HepG2 (cell line): ENCODE results near the gene PALM. TPM values are rescaled to one million over a fixed set of nuclear protein-coding genes. Genes with fewer than 3 reads are reported as not detected.

Source experiments
- HMGXB4 ChIP-seq, 2 experiments: sonication (generic) in 1 of 2; formaldehyde crosslinking in 1 of 2; IDR thresholded peaks; 2 replicates each; pipeline versions ENCODE4 v1.4.0 to v1.6.1; 2018 to 2020; ENCODE audit warnings: missing genetic modification reagents in 2 of 2, borderline replicate concordance in 1 of 2, low read depth in 1 of 2, mild to moderate bottlenecking in 1 of 2, missing biosample characterization in 1 of 2
- KLF6 ChIP-seq: IDR thresholded peaks from 2 replicates; pipeline ENCODE4 v1.8.0; 2016; ENCODE audit warnings: missing biosample characterization, missing genetic modification reagents
- RCOR2 ChIP-seq: IDR thresholded peaks from 2 replicates; pipeline ENCODE4 v1.6.1; 2016; ENCODE audit warnings: missing biosample characterization, missing genetic modification reagents
- TBX2 ChIP-seq: sonication (generic); formaldehyde crosslinking; IDR thresholded peaks from 2 replicates; pipeline ENCODE4 v1.5.0; 2020; ENCODE audit warnings: missing genetic modification reagents, mild to moderate bottlenecking, borderline replicate concordance
- THAP11 ChIP-seq: IDR thresholded peaks from 2 replicates; pipeline ENCODE4 v1.6.1; 2016; ENCODE audit warnings: missing biosample characterization, missing genetic modification reagents
- ZNF101 ChIP-seq: sonication (generic); formaldehyde crosslinking; IDR thresholded peaks from 2 replicates; pipeline ENCODE4 v1.4.0; 2020; ENCODE audit warnings: mild to moderate bottlenecking, low read depth, missing genetic modification reagents, borderline replicate concordance
- ZNF136 ChIP-seq: sonication (generic); formaldehyde crosslinking; IDR thresholded peaks from 2 replicates; pipeline ENCODE4 v1.8.1; 2022; ENCODE audit warnings: low read depth, mild to moderate bottlenecking, moderate library complexity, missing genetic modification reagents
- ZNF260 ChIP-seq: sonication (generic); formaldehyde crosslinking; IDR thresholded peaks from 2 replicates; pipeline ENCODE4 v1.4.0; 2020; ENCODE audit warnings: missing genetic modification reagents, low read depth, mild to moderate bottlenecking, borderline replicate concordance
- ZNF281 ChIP-seq: sonication (generic); formaldehyde crosslinking; IDR thresholded peaks from 2 replicates; pipeline ENCODE4 v1.4.0; 2020; ENCODE audit warnings: missing genetic modification reagents, borderline replicate concordance
- ZNF407 ChIP-seq: sonication (generic); formaldehyde crosslinking; IDR thresholded peaks from one replicate; pipeline ENCODE4 v1.5.1; 2020; ENCODE audit warnings: mild to moderate bottlenecking, missing genetic modification reagents; ENCODE audit errors: not compliant biosample characterization
- ZUFSP ChIP-seq: sonication (generic); formaldehyde crosslinking; IDR thresholded peaks from 2 replicates; pipeline ENCODE4 v1.9.0; 2021; ENCODE audit warnings: missing genetic modification reagents, mild to moderate bottlenecking, borderline replicate concordance
- polyA plus RNA-seq, 8 experiments: library from polyadenylated mRNA; depleted of rRNA in 3 of 8; stranded (reverse) in 7 of 8; unstranded in 1 of 8; fragments of >200 nt; fragmentation: Illumina TruSeq in 4 of 8; extraction: Trizol in 4 of 8; gene quantifications; 2 replicates each; pipeline versions ENCODE4 v1.2.1 to v1.2.3, GENCODE V29; 2011 to 2016; ENCODE audit warnings: low read depth in 4 of 8, missing spikeins in 1 of 8, mixed read lengths in 1 of 8; ENCODE audit not compliant: insufficient read depth in 1 of 8
- total RNA-seq, 5 experiments: library from RNA; depleted of rRNA; stranded (reverse); fragments of >200 nt; fragmentation: Illumina TruSeq; extraction: Trizol; gene quantifications; 2 replicates each; pipeline ENCODE4 v1.2.3, GENCODE V29; 2016; ENCODE audit warnings: low read depth in 1 of 5

PALM gene
- total and polyA plus RNA-seq, 2 of the 13 experiments (the other 11 are each of a cell fraction or from before 2014, with no cell fraction given), result 4.0 to 9.7 TPM

GRCh38 chr19:662207-662961, 46.4 kb upstream of the PALM start (continued):
- TF ChIP-seq ZNF281, result peak; percentile 15; the same call in 1 of the 2 replicates
- TF ChIP-seq ZNF136 (CRISPR knock-in tag), result no peak
- no peak for TF ChIP-seq TBX2 (CRISPR knock-in tag)
- peak; percentile 28; the same call in 1 of the 2 replicates for TF ChIP-seq THAP11
- TF ChIP-seq ZUFSP, result no peak
- 0 out of 4 replicates have a peak, but pooled peaks of 1 of the 2 experiments have one; percentile 11 for TF ChIP-seq HMGXB4 (CRISPR knock-in tag; IDR thresholded peaks at IDR 0.05; ENCODE audit: borderline replicate concordance in 1 of 2, low read depth in 1 of 2)
- TF ChIP-seq ZNF101 (CRISPR knock-in tag), result no peak
- TF ChIP-seq KLF6 (CRISPR knock-in tag), result no peak
- no peak for TF ChIP-seq RCOR2 (CRISPR knock-in tag)
- TF ChIP-seq ZNF407 (CRISPR knock-in tag), result no peak
- TF ChIP-seq ZNF260 (CRISPR knock-in tag), result no peak
